Measurements from ENCODE around the gene USP10.

DNA sequence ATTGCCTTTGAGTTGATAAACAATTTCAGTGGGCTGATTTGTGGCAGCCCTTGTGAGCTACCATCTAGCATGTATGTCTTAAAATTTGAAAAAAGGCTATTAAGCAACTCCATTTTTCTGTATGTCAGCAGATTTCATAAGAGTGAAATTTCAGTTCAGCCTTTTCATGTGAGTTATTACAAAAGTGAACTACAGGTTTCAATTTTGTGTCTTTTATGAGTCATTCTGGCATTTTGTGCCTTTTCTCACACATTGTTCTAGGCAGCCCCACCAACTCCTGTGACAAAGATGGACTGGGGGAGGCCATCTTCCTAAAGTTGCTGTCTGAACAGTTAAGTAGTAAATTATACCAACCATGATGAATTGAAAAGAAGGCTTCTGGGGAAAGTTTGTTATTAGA, 52.1 kb downstream of the USP10 start:
- TF ChIP-seq EP300 (IDR thresholded peaks at IDR 0.05; ENCODE audit: low read depth) = no peak
- TF ChIP-seq POLR2A (IDR thresholded peaks at IDR 0.05) = no peak
- TF ChIP-seq, protein P1, sequence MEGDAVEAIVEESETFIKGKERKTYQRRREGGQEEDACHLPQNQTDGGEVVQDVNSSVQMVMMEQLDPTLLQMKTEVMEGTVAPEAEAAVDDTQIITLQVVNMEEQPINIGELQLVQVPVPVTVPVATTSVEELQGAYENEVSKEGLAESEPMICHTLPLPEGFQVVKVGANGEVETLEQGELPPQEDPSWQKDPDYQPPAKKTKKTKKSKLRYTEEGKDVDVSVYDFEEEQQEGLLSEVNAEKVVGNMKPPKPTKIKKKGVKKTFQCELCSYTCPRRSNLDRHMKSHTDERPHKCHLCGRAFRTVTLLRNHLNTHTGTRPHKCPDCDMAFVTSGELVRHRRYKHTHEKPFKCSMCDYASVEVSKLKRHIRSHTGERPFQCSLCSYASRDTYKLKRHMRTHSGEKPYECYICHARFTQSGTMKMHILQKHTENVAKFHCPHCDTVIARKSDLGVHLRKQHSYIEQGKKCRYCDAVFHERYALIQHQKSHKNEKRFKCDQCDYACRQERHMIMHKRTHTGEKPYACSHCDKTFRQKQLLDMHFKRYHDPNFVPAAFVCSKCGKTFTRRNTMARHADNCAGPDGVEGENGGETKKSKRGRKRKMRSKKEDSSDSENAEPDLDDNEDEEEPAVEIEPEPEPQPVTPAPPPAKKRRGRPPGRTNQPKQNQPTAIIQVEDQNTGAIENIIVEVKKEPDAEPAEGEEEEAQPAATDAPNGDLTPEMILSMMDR (IDR thresholded peaks at IDR 0.05) = no peak

All from transverse colon (tissue), 3 donors.